Measurements from ENCODE around the gene C6orf15. TPM values are rescaled to one million over a fixed set of nuclear protein-coding genes. Genes with fewer than 3 reads are reported as not detected.
A peak's percentile ranks its signal among the peaks of the same experiment; 100 is the strongest.

C6orf15 gene
- total RNA-seq, 1 experiment from 2014 or later = not detected

- Histone ChIP-seq H3K4me1 (ENCODE audit: insufficient read depth, low read length) (peaks cover 17% of the 10 kb centered on the region), H3K79me2 (ENCODE audit: low read length) (peaks cover 37% of the 10 kb centered on the region), H3K4me3 (ENCODE audit: low read length) (peak overlapping the region; percentile 88), H4K20me1 (ENCODE audit: low read length) (no peaks in the 10 kb centered on the region), H3K36me3 (ENCODE audit: low read depth, low read length) (peaks cover 18% of the 10 kb centered on the region; the same call in 1 of the 2 replicates), H3K4me2 (ENCODE audit: low read length) (peak overlapping the region; percentile 95), H3F3A (ENCODE audit: low read length, unreplicated experiment) (no peaks in the 10 kb centered on the region), H3K9ac (ENCODE audit: low read length) (peak overlapping the region; percentile 89), H3K27ac (ENCODE audit: low read length) (peak overlapping the region; percentile 4; the same call in 1 of the 2 replicates), H3K9me3 (ENCODE audit: low read length) (no peaks in the 10 kb centered on the region), H3K9me2 (replicated peaks; ENCODE audit: low read length) (no peaks in the 10 kb centered on the region), H3K27me3 (ENCODE audit: low read length) (no peaks in the 10 kb centered on the region), H2AFZ (ENCODE audit: low read length) (peak overlapping the region; percentile 94)
- TF ChIP-seq, protein P1, sequence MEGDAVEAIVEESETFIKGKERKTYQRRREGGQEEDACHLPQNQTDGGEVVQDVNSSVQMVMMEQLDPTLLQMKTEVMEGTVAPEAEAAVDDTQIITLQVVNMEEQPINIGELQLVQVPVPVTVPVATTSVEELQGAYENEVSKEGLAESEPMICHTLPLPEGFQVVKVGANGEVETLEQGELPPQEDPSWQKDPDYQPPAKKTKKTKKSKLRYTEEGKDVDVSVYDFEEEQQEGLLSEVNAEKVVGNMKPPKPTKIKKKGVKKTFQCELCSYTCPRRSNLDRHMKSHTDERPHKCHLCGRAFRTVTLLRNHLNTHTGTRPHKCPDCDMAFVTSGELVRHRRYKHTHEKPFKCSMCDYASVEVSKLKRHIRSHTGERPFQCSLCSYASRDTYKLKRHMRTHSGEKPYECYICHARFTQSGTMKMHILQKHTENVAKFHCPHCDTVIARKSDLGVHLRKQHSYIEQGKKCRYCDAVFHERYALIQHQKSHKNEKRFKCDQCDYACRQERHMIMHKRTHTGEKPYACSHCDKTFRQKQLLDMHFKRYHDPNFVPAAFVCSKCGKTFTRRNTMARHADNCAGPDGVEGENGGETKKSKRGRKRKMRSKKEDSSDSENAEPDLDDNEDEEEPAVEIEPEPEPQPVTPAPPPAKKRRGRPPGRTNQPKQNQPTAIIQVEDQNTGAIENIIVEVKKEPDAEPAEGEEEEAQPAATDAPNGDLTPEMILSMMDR (conservative IDR thresholded peaks at IDR 0.05; ENCODE audit: low read depth, low read length) = no peak
- TF ChIP-seq EZH2 (IDR thresholded peaks at IDR 0.05; ENCODE audit: low read length, unreplicated experiment) (no peak), EZH2phosphoT487 (IDR thresholded peaks at IDR 0.05; ENCODE audit: borderline replicate concordance, low read length) (no peak)
- intact Hi-C loops (cut with micrococcal nuclease) = loop anchor here (2.0 kb wide), 1 partner anchor 34 kb away; no protein-coding TSS in a partner anchor
- BruUV-seq (replicated peaks) = TSS peak; percentile 36
- POLR2A ChIA-PET (ENCODE audit: unreplicated experiment) = interaction anchor here (0.6 to 1.0 kb wide), 2 partner anchors 20 to 35 kb away, joined by 3 to 4 read pairs; no protein-coding TSS in a partner anchor
- peak; percentile 20 for ATAC-seq
- peak; percentile 46 for DNase-seq
- CTCF ChIA-PET = interaction anchor here (0.6 to 0.8 kb wide), 3 partner anchors 44 to 283 kb away, joined by 3 to 9 read pairs (median 5); no protein-coding TSS in a partner anchor
These were observed 46.8 kb upstream of the C6orf15 start for GRCh38 chr6:31158863-31159855.

DNA sequence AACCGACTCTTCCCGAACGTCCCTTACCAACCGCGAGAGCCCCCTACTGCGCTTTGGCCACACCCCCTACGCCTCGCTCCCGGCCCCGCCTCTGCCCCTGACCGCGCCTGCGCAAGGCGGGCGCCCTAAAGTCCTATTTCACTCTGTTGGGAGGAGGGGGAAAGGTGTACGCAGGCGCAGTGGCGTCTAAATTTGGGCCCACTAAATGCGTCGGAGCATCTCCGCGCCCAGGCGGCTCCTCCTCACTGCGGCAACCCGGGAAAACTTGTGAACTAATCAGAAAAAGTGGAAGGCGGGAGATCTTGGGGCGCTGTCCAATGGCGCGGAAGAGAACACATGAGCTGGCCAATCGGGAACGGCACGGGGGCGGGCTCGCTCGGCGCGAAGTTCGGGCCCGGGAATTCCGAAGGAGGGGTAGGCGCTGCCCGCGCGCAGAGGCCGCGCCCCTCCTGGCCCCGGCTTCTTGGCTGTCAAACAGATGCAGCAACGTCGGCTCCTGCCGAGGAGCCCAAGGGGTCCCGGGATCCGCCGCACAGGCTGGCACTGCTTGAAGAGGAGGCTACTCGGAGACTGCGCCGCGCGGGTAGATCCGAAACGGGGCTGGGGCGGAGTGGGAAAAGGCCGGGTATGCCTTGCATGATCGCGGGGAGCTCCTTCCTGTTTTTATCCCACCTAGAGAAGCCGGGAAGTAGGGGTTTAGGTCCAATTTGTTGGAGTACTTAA is 45.9 kb upstream of the C6orf15 start, which contains the start of gene TCF19:
TSS of gene TCF19 (plus strand) at position 450 of the 723 bp plus-strand sequence. CDS start 881 bp downstream, outside the sequence.
- Histone ChIP-seq H3K9me2 (replicated peaks; ENCODE audit: low read length) (no peaks in the 10 kb centered on the region), H3K4me1 (ENCODE audit: insufficient read depth, low read length) (peaks cover 17% of the 10 kb centered on the region), H3K36me3 (ENCODE audit: low read depth, low read length) (peaks cover 18% of the 10 kb centered on the region; the same call in 1 of the 2 replicates), H3F3A (ENCODE audit: low read length, unreplicated experiment) (no peaks in the 10 kb centered on the region), H3K79me2 (ENCODE audit: low read length) (peaks cover 37% of the 10 kb centered on the region), H3K4me3 (ENCODE audit: low read length) (peak within 1 kb of the TSS; percentile 88), H3K27ac (ENCODE audit: low read length) (peak within 1 kb of the TSS; percentile 4; the same call in 1 of the 2 replicates), H3K9me3 (ENCODE audit: low read length) (no peaks in the 10 kb centered on the region), H3K9ac (ENCODE audit: low read length) (peak within 1 kb of the TSS; percentile 89), H3K4me2 (ENCODE audit: low read length) (peak within 1 kb of the TSS; percentile 95), H2AFZ (ENCODE audit: low read length) (peak within 1 kb of the TSS; percentile 94), H4K20me1 (ENCODE audit: low read length) (no peaks in the 10 kb centered on the region), H3K27me3 (ENCODE audit: low read length) (no peaks in the 10 kb centered on the region)
- POLR2A ChIA-PET (ENCODE audit: unreplicated experiment) = interaction anchor here (0.6 to 1.0 kb wide), 3 partner anchors 19 to 38 kb away, joined by 3 to 5 read pairs (median 4); no protein-coding TSS in a partner anchor
- CTCF ChIA-PET = interaction anchor here (0.8 kb wide), 2 partner anchors 45 to 284 kb away, joined by 3 to 9 read pairs; no protein-coding TSS in a partner anchor
- intact Hi-C loops (cut with micrococcal nuclease) = loop anchor here (2.0 kb wide), 1 partner anchor 34 kb away; no protein-coding TSS in a partner anchor
- ATAC-seq (peak; percentile 88), DNase-seq (peak; percentile 99)
- TF ChIP-seq, protein P1 (conservative IDR thresholded peaks at IDR 0.05; ENCODE audit: low read depth, low read length) = no peak
- BruUV-seq (replicated peaks) = no TSS peak

All from PC-3 (cell line).